Measurements from ENCODE around the gene LAGE3.

- TF ChIP-seq CTCF (IDR thresholded peaks at IDR 0.05 in 2 of 3, conservative IDR thresholded peaks at IDR 0.05 in 1 of 3; ENCODE audit: control insufficient read depth in 2 of 3, extremely low read depth in 1 of 3, insufficient read depth in 1 of 3, low read depth in 3 of 3, low read length in 3 of 3) (no peak), CHD4 (IDR thresholded peaks at IDR 0.05) (no peak), TAF1 (IDR thresholded peaks at IDR 0.05; ENCODE audit: borderline replicate concordance, low read depth, low read length) (no peak), POLR2AphosphoS5 (IDR thresholded peaks at IDR 0.05; ENCODE audit: low read length) (no peak), NR2C1 (IDR thresholded peaks at IDR 0.05) (no peak), FOS (IDR thresholded peaks at IDR 0.05; ENCODE audit: borderline replicate concordance, extremely low read depth, insufficient read length) (no peak), NFYB (IDR thresholded peaks at IDR 0.05; ENCODE audit: insufficient read depth, low read depth, low read length) (no peak), ATF3 (IDR thresholded peaks at IDR 0.05; ENCODE audit: borderline replicate concordance, extremely low read depth, low read depth, low read length) (no peak)
These were observed 19.2 kb downstream of the LAGE3 start for GRCh38 chrX:154459832-154460231.

Data from GM12878 (cell line).